ENCODE data around the gene CDK5RAP3.

- TF ChIP-seq POLR2A (IDR thresholded peaks at IDR 0.05): no peak
- no peak for TF ChIP-seq CTCF (IDR thresholded peaks at IDR 0.05)
- TF ChIP-seq POLR2AphosphoS5 (IDR thresholded peaks at IDR 0.05): no peak
- no peak for TF ChIP-seq EP300 (IDR thresholded peaks at IDR 0.05)
Measured at GRCh38 chr17:47937941-47938340, 33.0 kb upstream of the CDK5RAP3 start.

All from gastroesophageal sphincter (tissue), 3 donors.